MM.1S (cell line): ENCODE measurements around the gene OR9G1.

Experiments used
- DNase-seq: peaks from one replicate; pipeline ENCODE4 v3.0.0-alpha.2; 2015
- H2AFZ ChIP-seq: fragments of 300-600 bp; sonication (generic); 2 replicates; pipeline ENCODE4 v1.6.0; 2016; ENCODE audit warnings: antibody characterized with exemption, low read length
- H3F3A ChIP-seq: fragments of 300-600 bp; sonication (generic); 2 replicates; pipeline ENCODE4 v1.6.1; 2016; ENCODE audit warnings: mild to moderate bottlenecking, antibody characterized with exemption, low read length, moderate library complexity, mixed read lengths; ENCODE audit not compliant: insufficient read depth
- H3K27ac ChIP-seq: fragments of 300-600 bp; sonication (generic); 2 replicates; pipeline ENCODE4 v1.5.1; 2016; ENCODE audit warnings: mild to moderate bottlenecking, low read length
- H3K27me3 ChIP-seq: fragments of 300-600 bp; sonication (generic); replicated peaks from 2 replicates; pipeline ENCODE4 v1.6.0; 2016; ENCODE audit warnings: low read length; ENCODE audit not compliant: insufficient read depth
- H3K36me3 ChIP-seq: fragments of 300-600 bp; sonication (generic); replicated peaks from 2 replicates; pipeline ENCODE4 v1.6.1; 2016; ENCODE audit warnings: mild to moderate bottlenecking, low read length, mixed read lengths; ENCODE audit not compliant: insufficient read depth
- H3K4me1 ChIP-seq: fragments of 300-600 bp; sonication (generic); 2 replicates; pipeline ENCODE4 v1.6.1; 2016; ENCODE audit warnings: low read length, mixed read lengths
- H3K4me2 ChIP-seq: fragments of 300-600 bp; sonication (generic); 2 replicates; pipeline ENCODE4 v1.6.0; 2016; ENCODE audit warnings: low read depth, low read length
- H3K4me3 ChIP-seq: fragments of 300-600 bp; sonication (generic); 2 replicates; pipeline ENCODE4 v1.5.1; 2016; ENCODE audit warnings: low read length, mixed read lengths
- H3K79me2 ChIP-seq: fragments of 300-600 bp; sonication (generic); 2 replicates; pipeline ENCODE4 v1.6.1; 2016; ENCODE audit warnings: mixed run types, low read length, mixed read lengths
- H3K9ac ChIP-seq: fragments of 300-600 bp; sonication (generic); 2 replicates; pipeline ENCODE4 v1.6.1; 2016; ENCODE audit warnings: low read length, mixed read lengths
- H3K9me2 ChIP-seq: fragments of 300-600 bp; sonication (generic); replicated peaks from 2 replicates; pipeline ENCODE4 v1.6.1; 2016; ENCODE audit warnings: mild to moderate bottlenecking, low read length, mixed read lengths; ENCODE audit not compliant: insufficient read depth
- H3K9me3 ChIP-seq: fragments of 300-600 bp; sonication (generic); replicated peaks from 2 replicates; pipeline ENCODE4 v1.6.1; 2016; ENCODE audit warnings: mild to moderate bottlenecking, low read length, mixed read lengths; ENCODE audit not compliant: insufficient read depth
- H4K20me1 ChIP-seq: fragments of 300-600 bp; sonication (generic); 2 replicates; pipeline ENCODE4 v1.6.1; 2016; ENCODE audit warnings: mild to moderate bottlenecking, low read length, moderate library complexity, mixed read lengths; ENCODE audit not compliant: insufficient read depth
- EZH2 ChIP-seq: fragments of 300-600 bp; sonication (generic); optimal IDR thresholded peaks from 2 replicates; pipeline ENCODE3; 2017; ENCODE audit warnings: low read depth, mild to moderate bottlenecking, antibody characterized with exemption, low read length, mixed read lengths
- EZH2phosphoT487 ChIP-seq: fragments of 300-600 bp; sonication (generic); IDR thresholded peaks from 2 replicates; pipeline ENCODE4 v1.6.1; 2018; ENCODE audit warnings: antibody characterized with exemption, low read length
- TF ChIP-seq, protein P1 (sequence below): fragments of 300-600 bp; sonication (generic); IDR thresholded peaks from 2 replicates; pipeline ENCODE4 v1.5.1; 2016; ENCODE audit warnings: antibody characterized with exemption, low read length, mixed read lengths

Gene OR9G1

DNA sequence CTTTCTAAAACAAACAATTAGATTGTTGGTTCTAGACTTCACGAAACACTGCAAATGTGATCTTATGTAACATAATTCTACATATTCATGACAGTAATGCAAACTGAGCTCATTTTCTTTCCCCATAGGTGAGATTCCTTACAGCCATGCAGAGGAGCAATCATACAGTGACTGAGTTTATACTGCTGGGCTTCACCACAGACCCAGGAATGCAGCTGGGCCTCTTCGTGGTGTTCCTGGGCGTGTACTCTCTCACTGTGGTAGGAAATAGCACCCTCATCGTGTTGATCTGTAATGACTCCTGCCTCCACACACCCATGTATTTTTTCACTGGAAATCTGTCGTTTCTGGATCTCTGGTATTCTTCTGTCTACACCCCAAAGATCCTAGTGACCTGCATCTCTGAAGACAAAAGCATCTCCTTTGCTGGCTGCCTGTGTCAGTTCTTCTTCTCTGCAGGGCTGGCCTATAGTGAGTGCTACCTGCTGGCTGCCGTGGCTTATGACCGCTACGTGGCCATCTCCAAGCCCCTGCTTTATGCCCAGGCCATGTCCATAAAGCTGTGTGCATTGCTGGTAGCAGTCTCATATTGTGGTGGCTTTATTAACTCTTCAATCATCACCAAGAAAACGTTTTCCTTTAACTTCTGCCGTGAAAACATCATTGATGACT lies 1.5 kb downstream of the OR9G1 start:
- Histone ChIP-seq H3K4me1 (no peaks in the 10 kb centered on the region), H2AFZ (no peak overlapping the region), H3K27ac (no peak overlapping the region), H3K9me3 (no peaks in the 10 kb centered on the region), H3K9ac (no peak overlapping the region), H3K4me2 (no peak overlapping the region), H4K20me1 (no peaks in the 10 kb centered on the region), H3K27me3 (no peaks in the 10 kb centered on the region), H3K36me3 (no peaks in the 10 kb centered on the region), H3K4me3 (no peak overlapping the region), H3K9me2 (no peaks in the 10 kb centered on the region), H3K79me2 (no peaks in the 10 kb centered on the region), H3F3A (no peaks in the 10 kb centered on the region)
- TF ChIP-seq, protein P1, sequence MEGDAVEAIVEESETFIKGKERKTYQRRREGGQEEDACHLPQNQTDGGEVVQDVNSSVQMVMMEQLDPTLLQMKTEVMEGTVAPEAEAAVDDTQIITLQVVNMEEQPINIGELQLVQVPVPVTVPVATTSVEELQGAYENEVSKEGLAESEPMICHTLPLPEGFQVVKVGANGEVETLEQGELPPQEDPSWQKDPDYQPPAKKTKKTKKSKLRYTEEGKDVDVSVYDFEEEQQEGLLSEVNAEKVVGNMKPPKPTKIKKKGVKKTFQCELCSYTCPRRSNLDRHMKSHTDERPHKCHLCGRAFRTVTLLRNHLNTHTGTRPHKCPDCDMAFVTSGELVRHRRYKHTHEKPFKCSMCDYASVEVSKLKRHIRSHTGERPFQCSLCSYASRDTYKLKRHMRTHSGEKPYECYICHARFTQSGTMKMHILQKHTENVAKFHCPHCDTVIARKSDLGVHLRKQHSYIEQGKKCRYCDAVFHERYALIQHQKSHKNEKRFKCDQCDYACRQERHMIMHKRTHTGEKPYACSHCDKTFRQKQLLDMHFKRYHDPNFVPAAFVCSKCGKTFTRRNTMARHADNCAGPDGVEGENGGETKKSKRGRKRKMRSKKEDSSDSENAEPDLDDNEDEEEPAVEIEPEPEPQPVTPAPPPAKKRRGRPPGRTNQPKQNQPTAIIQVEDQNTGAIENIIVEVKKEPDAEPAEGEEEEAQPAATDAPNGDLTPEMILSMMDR = no peak
- TF ChIP-seq EZH2phosphoT487 (no peak), EZH2 (no peak)
- peak; percentile 8 for DNase-seq

GRCh38 chr11:56700914-56701485 lies 2.1 kb downstream of the OR9G1 start:
- no peak overlapping the region for H2AFZ ChIP-seq
- H3K4me3 ChIP-seq = no peak overlapping the region
- no peaks in the 10 kb centered on the region for H3K36me3 ChIP-seq
- DNase-seq = no peak
- H3K4me2 ChIP-seq = no peak overlapping the region
- H3K27me3 ChIP-seq = no peaks in the 10 kb centered on the region
- no peak overlapping the region for H3K9ac ChIP-seq
- TF ChIP-seq, protein P1 = no peak
- TF ChIP-seq EZH2phosphoT487 (no peak), EZH2 (no peak)
- H3K79me2 ChIP-seq = no peaks in the 10 kb centered on the region
- no peaks in the 10 kb centered on the region for H3F3A ChIP-seq
- no peaks in the 10 kb centered on the region for H3K9me2 ChIP-seq
- H3K9me3 ChIP-seq = no peaks in the 10 kb centered on the region
- H3K4me1 ChIP-seq = no peaks in the 10 kb centered on the region
- no peaks in the 10 kb centered on the region for H4K20me1 ChIP-seq
- H3K27ac ChIP-seq = no peak overlapping the region

DNA sequence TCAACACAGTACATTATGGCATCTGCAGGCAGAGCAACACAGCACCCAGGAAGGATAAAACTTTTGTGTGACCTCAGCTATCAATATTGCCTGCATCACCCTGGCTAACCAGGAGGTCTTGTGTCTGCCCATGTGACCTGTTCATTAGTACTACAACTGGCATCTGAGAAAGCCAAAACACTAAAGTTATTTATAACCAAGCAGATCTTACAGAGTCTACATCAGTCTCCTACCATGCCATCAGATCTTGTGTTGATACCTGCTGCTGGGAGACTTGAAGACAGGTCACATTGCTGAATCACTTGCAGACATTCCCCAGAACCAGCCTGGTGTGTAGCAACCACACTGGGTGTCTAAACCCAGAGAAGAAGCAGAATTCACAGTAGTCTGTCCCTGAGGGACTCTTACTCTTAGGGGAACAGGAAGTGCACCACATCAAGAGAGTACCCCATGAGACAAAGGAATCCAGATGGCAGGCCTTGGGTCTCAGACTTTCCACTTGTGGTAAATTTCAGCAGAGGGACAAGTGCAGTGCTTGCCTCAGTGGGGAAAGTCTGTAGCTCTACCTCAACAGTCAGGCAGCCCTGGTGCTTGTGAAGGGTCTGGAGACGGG lies 7.0 kb downstream of the OR9G1 start:
- H3K27ac ChIP-seq = no peak overlapping the region
- H3F3A ChIP-seq = no peaks in the 10 kb centered on the region
- no peak overlapping the region for H3K9ac ChIP-seq
- no peaks in the 10 kb centered on the region for H3K4me1 ChIP-seq
- no peaks in the 10 kb centered on the region for H3K9me2 ChIP-seq
- no peaks in the 10 kb centered on the region for H4K20me1 ChIP-seq
- no peaks in the 10 kb centered on the region for H3K79me2 ChIP-seq
- H3K4me2 ChIP-seq = no peak overlapping the region
- no peak for DNase-seq
- TF ChIP-seq EZH2 (no peak), EZH2phosphoT487 (no peak)
- TF ChIP-seq, protein P1 = no peak
- no peaks in the 10 kb centered on the region for H3K27me3 ChIP-seq
- H3K4me3 ChIP-seq = no peak overlapping the region
- H2AFZ ChIP-seq = no peak overlapping the region
- H3K36me3 ChIP-seq = no peaks in the 10 kb centered on the region
- H3K9me3 ChIP-seq = no peaks in the 10 kb centered on the region
